ENCODE measurements around the gene DDX51.

GRCh38 chr12:132156573-132157325, 12.6 kb upstream of the DDX51 start:
- TF ChIP-seq KLF12 (CRISPR knock-in tag; IDR thresholded peaks at IDR 0.05; ENCODE audit: borderline replicate concordance) = no peak
- no peak for TF ChIP-seq NR0B2 (CRISPR knock-in tag; IDR thresholded peaks at IDR 0.05)
- TF ChIP-seq CC2D1A (CRISPR knock-in tag; IDR thresholded peaks at IDR 0.05) = no peak
- no peak for TF ChIP-seq ZNF496 (CRISPR knock-in tag; IDR thresholded peaks at IDR 0.05; ENCODE audit: insufficient replicate concordance)
- TF ChIP-seq PPARG (CRISPR knock-in tag; conservative IDR thresholded peaks at IDR 0.05) = no peak
